Measurements from ENCODE around the gene SLC1A4.

The SLC1A4 gene

DNA sequence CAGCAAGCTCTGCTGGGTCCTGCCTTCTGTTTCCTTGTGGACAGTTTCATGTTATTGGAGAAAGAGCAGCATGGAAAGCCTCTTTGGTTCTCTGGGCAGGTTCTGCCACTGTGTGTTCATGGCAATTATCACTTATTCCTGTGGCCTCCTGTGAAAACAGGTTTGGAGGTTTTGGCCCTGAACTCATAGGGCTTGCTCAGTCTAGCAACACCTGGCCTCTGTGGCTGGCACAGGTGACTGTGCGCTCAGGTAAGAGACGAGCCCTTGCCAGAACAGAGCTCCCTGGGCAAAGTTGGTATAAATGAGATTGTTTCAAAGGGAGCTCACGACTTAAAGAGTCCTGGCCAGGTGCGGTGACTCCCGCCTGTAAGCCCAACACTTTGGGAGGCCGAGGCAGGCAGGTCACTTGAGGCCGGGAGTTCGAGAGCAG, 72.7 kb downstream of the SLC1A4 start:
- TF ChIP-seq POU2F2 (IDR thresholded peaks at IDR 0.05; ENCODE audit: low read depth, low read length) = no peak
- TF ChIP-seq SPI1 (IDR thresholded peaks at IDR 0.05; ENCODE audit: low read depth, low read length) = no peak
- TF ChIP-seq POLR2A (IDR thresholded peaks at IDR 0.05; ENCODE audit: low read depth, low read length) = no peak
- no peak for TF ChIP-seq TAF1 (IDR thresholded peaks at IDR 0.05; ENCODE audit: low read depth, low read length)
- no peak for TF ChIP-seq PAX5 (IDR thresholded peaks at IDR 0.05; ENCODE audit: insufficient read depth, low read length, severe bottlenecking)
- TF ChIP-seq POLR2AphosphoS5 (IDR thresholded peaks at IDR 0.05; ENCODE audit: low read depth, low read length) = no peak
- FAIRE-seq = no peak
- DNase-seq (ENCODE audit: insufficient read length, low spot score) = no peak

DNA sequence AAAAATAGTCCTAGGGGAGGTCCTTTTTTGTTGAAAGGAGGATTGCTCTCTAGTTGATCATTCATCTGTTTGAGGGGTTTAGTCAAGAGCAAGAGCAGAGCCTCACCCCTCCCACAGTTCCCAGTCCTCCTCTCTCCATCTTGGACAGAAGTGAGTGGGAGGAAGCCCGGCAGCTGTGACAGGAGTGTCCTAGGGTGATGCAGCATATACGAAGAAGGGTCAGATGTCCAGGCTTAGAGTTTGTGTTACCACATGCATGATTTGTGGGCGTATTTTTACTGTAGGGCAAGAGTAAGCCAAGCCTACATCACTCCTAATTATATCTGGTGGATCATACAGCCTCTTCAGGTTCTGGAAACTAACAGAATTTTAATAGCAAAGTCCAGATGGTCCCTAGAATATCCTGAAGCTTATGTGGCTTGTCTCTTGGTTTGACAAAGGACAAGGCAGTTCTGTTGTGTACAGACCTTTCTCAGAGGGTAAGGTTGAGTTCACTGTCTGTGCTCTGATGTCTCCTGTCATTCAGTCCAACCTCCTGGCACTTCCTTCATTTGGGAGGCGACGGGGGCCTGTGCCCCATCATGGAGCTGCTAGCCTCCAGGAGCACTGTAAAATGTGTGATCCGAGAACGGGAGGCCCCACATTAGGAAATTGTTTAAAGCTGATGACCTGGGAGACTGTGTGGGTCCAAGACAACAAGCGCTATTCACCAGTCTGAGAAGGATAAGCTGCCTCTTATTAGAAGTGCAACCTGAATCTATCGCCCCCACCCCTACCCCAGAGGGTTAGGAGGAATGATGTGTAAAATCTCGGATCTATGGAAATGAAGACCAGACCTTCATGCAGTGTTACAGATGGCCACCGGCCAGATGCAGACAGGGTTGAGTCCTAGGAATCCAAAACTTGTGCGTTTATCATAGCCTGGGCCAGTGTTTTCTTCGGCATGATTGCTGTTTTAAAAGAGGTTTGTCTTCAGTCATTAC, 73.9 kb downstream of the SLC1A4 start:
- TF ChIP-seq POLR2AphosphoS5 (IDR thresholded peaks at IDR 0.05; ENCODE audit: low read depth, low read length) (no peak), PAX5 (IDR thresholded peaks at IDR 0.05; ENCODE audit: insufficient read depth, low read length, severe bottlenecking) (no peak), POLR2A (IDR thresholded peaks at IDR 0.05; ENCODE audit: low read depth, low read length) (no peak)
- DNase-seq (ENCODE audit: insufficient read length, low spot score) (no peak), FAIRE-seq (no peak)

DNA sequence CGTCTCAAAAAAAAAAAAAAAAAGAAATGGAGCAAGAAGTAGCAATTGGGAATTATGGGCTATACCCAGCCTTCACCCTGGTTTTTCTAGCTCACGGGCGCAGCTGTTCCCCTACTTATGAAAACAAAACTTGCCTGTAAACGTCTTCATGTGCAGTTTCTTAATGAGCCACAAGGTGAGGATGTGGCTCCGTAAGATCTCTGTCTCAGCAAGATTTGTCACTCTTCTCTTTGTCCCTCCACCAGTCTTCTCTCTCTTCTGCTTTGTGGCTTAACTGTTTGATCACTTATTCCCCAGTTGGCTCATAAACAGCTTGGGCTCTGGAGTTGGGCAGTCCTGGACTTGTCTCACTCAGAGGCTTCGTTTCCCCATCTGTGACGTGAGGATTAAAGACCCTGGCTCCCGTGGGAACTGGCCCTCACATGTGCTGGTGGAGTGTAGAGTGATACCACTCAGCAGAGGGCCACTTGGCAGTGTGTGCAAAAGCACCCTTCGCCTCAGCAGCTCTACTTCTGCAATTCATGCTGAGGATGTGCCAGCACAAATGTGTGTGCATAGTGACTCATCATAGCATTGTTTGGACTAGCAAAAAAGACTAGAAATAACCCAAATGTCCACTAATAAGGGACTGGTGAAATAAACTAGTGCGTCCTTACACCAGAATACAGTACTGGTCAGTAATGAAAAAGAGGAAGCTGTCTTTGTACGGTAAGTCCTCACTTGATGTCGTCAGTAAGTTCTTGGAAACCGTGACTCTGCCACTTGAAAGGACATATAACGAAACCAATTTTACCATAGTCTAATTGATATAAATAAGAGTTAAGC, 75.7 kb downstream of the SLC1A4 start:
- DNase-seq (ENCODE audit: insufficient read length, low spot score) = peak; percentile 32
- FAIRE-seq = peak; percentile 79

DNA sequence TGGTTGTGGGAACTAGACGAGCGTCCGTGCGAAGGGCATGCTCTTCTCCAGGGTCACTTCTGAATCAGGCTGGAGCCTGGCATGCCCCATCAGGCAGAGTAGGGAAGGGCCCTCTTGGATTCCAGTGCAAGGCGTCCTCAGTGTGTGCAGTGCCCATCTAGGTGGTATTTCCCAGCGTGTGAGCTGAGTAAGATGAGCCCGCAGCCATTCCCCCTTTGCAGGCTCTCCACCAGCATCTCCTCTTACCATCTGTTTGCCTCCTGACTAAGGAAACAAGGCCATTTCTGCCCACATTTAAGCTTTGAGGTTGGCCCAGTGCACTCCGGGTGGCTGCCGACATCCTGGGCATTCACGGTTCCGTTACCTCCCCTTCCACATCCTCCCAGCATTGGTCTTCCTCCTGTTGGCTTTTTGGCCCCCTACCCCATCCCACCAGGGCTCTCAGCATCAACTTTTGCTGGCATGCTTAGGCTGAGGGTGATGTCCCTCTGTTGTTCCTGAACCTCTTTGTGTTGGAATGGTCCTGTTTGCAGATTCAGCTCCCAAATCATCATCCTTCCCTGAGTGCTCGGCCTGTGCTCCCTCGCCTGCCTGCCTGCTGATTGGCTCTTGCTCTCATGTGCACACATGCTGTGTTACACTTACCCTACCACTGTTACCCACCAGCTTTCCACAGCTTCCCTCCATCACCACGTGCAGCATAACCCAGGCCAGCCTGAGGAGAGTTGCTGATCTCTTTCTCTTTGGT, 78.8 kb downstream of the SLC1A4 start:
- DNase-seq (ENCODE audit: insufficient read length, low spot score) (no peak), FAIRE-seq (no peak)
- 0 out of 2 replicates have a peak, but pooled peaks have one; percentile 20 for TF ChIP-seq POU2F2 (IDR thresholded peaks at IDR 0.05; ENCODE audit: low read depth, low read length)
- no peak for TF ChIP-seq POLR2AphosphoS5 (IDR thresholded peaks at IDR 0.05; ENCODE audit: low read depth, low read length)
- TF ChIP-seq SPI1 (IDR thresholded peaks at IDR 0.05; ENCODE audit: low read depth, low read length) = no peak
- TF ChIP-seq TAF1 (IDR thresholded peaks at IDR 0.05; ENCODE audit: low read depth, low read length) = no peak

More for the DNA sequence above, 75.7 kb downstream of the SLC1A4 start:
- TF ChIP-seq POLR2A (IDR thresholded peaks at IDR 0.05; ENCODE audit: low read depth, low read length) (no peak), TAF1 (IDR thresholded peaks at IDR 0.05; ENCODE audit: low read depth, low read length) (no peak), SPI1 (IDR thresholded peaks at IDR 0.05; ENCODE audit: low read depth, low read length) (peak; percentile 64), POLR2AphosphoS5 (IDR thresholded peaks at IDR 0.05; ENCODE audit: low read depth, low read length) (no peak), PAX5 (IDR thresholded peaks at IDR 0.05; ENCODE audit: insufficient read depth, low read length, severe bottlenecking) (no peak), POU2F2 (IDR thresholded peaks at IDR 0.05; ENCODE audit: low read depth, low read length) (no peak)

DNA sequence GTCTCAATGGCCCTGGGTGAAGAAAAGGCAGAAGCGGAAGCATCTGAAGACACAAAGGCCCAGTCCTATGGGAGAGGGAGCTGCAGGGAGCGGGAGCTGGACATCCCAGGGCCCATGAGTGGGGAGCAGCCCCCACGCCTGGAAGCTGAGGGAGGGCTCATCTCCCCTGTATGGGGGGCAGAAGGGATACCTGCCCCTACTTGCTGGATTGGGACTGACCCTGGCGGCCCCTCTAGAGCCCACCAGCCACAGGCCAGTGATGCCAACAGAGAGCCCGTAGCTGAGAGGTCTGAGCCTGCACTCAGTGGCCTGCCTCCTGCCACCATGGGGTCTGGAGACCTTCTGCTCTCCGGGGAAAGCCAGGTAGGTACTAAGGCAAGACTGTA, 80.2 kb downstream of the SLC1A4 start:
- TF ChIP-seq PAX5 (IDR thresholded peaks at IDR 0.05; ENCODE audit: insufficient read depth, low read length, severe bottlenecking) (no peak), POU2F2 (IDR thresholded peaks at IDR 0.05; ENCODE audit: low read depth, low read length) (no peak), TAF1 (IDR thresholded peaks at IDR 0.05; ENCODE audit: low read depth, low read length) (no peak), SPI1 (IDR thresholded peaks at IDR 0.05; ENCODE audit: low read depth, low read length) (no peak), POLR2A (IDR thresholded peaks at IDR 0.05; ENCODE audit: low read depth, low read length) (no peak), POLR2AphosphoS5 (IDR thresholded peaks at IDR 0.05; ENCODE audit: low read depth, low read length) (no peak)
- DNase-seq (ENCODE audit: insufficient read length, low spot score) (no peak), FAIRE-seq (no peak)

DNA sequence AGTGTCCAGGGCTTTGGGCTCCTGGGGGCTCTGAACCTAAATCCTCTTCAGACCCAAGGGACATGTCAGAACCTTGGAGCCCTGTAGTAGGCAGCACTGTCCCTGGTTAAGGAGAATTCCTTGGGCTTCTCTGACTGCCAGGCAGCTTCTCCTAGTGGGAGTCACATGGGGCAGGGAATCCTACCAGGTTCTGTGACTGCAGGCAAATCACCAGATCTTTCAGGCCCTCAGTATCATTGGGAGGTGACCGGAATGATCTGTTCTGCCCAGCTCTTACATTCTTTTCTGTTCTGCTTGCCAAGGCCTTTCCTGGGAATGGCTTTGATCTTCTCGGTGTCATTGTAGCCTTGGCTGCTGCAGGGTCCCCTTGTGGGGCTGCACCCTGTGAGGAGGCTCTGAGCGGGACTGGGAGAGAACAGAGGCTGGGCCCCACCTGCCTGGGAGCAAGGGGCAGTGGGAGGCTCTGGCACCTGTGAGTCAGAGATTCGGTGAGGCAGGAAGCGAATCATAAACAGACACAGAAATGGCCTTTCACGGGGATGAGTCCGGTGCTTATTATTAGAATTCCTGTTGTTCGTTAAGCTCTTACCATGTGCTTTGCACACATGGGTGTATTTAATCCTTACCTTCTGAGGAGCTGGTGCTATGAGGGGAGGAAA, 81.1 kb downstream of the SLC1A4 start:
- DNase-seq (ENCODE audit: insufficient read length, low spot score) (no peak), FAIRE-seq (no peak)
- TF ChIP-seq POU2F2 (IDR thresholded peaks at IDR 0.05; ENCODE audit: low read depth, low read length) = no peak
- no peak for TF ChIP-seq POLR2A (IDR thresholded peaks at IDR 0.05; ENCODE audit: low read depth, low read length)
- TF ChIP-seq POLR2AphosphoS5 (IDR thresholded peaks at IDR 0.05; ENCODE audit: low read depth, low read length) = no peak
- no peak for TF ChIP-seq TAF1 (IDR thresholded peaks at IDR 0.05; ENCODE audit: low read depth, low read length)

DNA sequence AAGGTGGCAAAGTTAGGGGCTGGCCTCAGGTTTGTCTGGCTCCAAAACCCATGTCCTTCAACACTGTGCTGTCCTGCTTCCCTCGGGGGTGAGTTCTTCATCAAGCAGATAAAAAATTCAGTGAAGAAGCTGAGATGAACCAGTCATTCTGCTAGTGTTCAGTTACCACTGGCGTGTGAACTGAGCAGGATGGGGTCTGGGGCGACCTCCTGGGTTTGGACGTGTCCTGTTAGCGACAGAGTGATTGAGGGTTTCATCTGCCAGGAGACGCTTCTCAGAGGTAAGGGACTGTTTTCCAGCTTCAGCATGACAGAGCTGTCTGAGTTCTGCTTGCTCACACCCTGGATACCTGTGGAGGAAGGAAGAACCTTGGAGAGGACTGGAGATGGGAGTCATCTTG, 81.7 kb downstream of the SLC1A4 start:
- FAIRE-seq = no peak
- TF ChIP-seq POU2F2 (IDR thresholded peaks at IDR 0.05; ENCODE audit: low read depth, low read length) (no peak), TAF1 (IDR thresholded peaks at IDR 0.05; ENCODE audit: low read depth, low read length) (no peak), SPI1 (IDR thresholded peaks at IDR 0.05; ENCODE audit: low read depth, low read length) (no peak), POLR2AphosphoS5 (IDR thresholded peaks at IDR 0.05; ENCODE audit: low read depth, low read length) (no peak), POLR2A (IDR thresholded peaks at IDR 0.05; ENCODE audit: low read depth, low read length) (no peak), PAX5 (IDR thresholded peaks at IDR 0.05; ENCODE audit: insufficient read depth, low read length, severe bottlenecking) (no peak)
- no peak for DNase-seq (ENCODE audit: insufficient read length, low spot score)

DNA sequence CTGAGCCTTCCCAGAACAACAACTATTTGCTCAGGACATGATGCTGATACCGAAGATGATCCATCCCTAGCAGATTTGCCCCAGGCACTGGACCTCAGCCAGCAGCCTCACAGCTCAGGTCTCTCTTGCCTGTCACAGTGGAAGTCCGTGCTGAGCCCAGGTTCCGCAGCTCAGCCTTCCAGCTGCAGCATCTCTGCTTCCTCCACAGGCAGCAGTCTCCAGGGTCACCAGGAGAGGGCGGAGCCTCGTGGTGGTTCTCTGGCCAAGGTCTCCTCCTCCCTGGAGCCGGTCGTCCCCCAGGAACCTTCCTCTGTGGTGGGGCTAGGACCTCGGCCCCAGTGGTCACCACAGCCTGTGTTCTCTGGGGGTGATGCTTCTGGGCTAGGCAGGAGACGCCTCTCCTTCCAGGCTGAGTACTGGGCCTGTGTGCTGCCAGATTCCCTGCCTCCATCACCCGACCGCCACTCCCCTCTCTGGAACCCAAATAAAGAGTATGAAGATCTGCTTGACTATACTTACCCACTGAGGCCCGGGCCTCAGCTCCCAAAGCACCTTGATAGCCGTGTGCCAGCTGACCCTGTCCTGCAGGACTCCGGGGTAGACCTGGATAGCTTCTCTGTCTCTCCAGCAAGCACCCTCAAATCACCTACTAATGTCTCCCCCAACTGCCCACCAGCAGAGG, 82.4 kb downstream of the SLC1A4 start:
- DNase-seq (ENCODE audit: insufficient read length, low spot score) = no peak
- FAIRE-seq = no peak

More for the DNA sequence above, 82.4 kb downstream of the SLC1A4 start:
- TF ChIP-seq SPI1 (IDR thresholded peaks at IDR 0.05; ENCODE audit: low read depth, low read length) (no peak), POLR2A (IDR thresholded peaks at IDR 0.05; ENCODE audit: low read depth, low read length) (no peak), TAF1 (IDR thresholded peaks at IDR 0.05; ENCODE audit: low read depth, low read length) (no peak), POLR2AphosphoS5 (IDR thresholded peaks at IDR 0.05; ENCODE audit: low read depth, low read length) (no peak), PAX5 (IDR thresholded peaks at IDR 0.05; ENCODE audit: insufficient read depth, low read length, severe bottlenecking) (no peak), POU2F2 (IDR thresholded peaks at IDR 0.05; ENCODE audit: low read depth, low read length) (no peak)
